Gastrocnemius medialis (tissue), 4 donors: ENCODE data around the gene NUP107. TPM values are rescaled to one million over a fixed set of nuclear protein-coding genes. Genes with fewer than 3 reads are reported as not detected.

Experiments
- ATAC-seq, 2 donors: fragments of 150-250 bp; one replicate each; pipeline ENCODE4 v1.9.1; 2016
- DNase-seq, 2 donors: peaks; one replicate each; pipeline ENCODE4 v3.0.0-alpha.2; 2019
- H3K27ac ChIP-seq, 4 donors: fragments of 200-600 bp; sonication (generic); 1 replicate in 1 of 4; 2 replicates in 3 of 4; pipeline ENCODE4 v1.5.1; 2016 to 2018; ENCODE audit warnings: mild to moderate bottlenecking in 2 of 4, moderate library complexity in 1 of 4
- H3K27me3 ChIP-seq, 3 donors: fragments of 200-600 bp; sonication (generic) in 2 of 3; 1 replicate in 1 of 3; 2 replicates in 2 of 3; pipeline versions ENCODE4 v1.5.1 to v1.6.0; 2016 to 2019; ENCODE audit warnings: mild to moderate bottlenecking in 1 of 3, moderate library complexity in 1 of 3
- H3K36me3 ChIP-seq, 2 donors: fragments of 200-600 bp; sonication (generic) in 1 of 2; one replicate each; pipeline ENCODE4 v1.5.1; 2017 to 2018
- H3K4me1 ChIP-seq, 2 donors: fragments of 200-600 bp; sonication (generic) in 1 of 2; one replicate each; pipeline ENCODE4 v1.5.1; 2016 to 2017; ENCODE audit warnings: mild to moderate bottlenecking in 2 of 2
- H3K4me3 ChIP-seq, 4 donors: fragments of 200-600 bp; sonication (generic) in 3 of 4; 1 replicate in 1 of 4; 2 replicates in 3 of 4; pipeline ENCODE4 v1.5.1; 2016 to 2019; ENCODE audit warnings: mild to moderate bottlenecking in 2 of 4
- H3K9me3 ChIP-seq, 3 donors: fragments of 200-600 bp; sonication (generic) in 2 of 3; 1 replicate in 1 of 3; 2 replicates in 2 of 3; pipeline ENCODE4 v1.5.1; 2016 to 2019
- CTCF ChIP-seq, 5 experiments: fragments of 450-650 bp in 3 of 5; fragments of 200-600 bp in 2 of 5; sonication (generic) in 2 of 5; IDR thresholded peaks in 4 of 5; conservative IDR thresholded peaks in 1 of 5; 1 replicate in 4 of 5; 2 replicates in 1 of 5; pipeline ENCODE4 v1.5.1; 2016 to 2019; ENCODE audit warnings: antibody characterized with exemption in 5 of 5, mild to moderate bottlenecking in 3 of 5, moderate library complexity in 3 of 5
- POLR2A ChIP-seq, 2 donors: fragments of 450-650 bp; IDR thresholded peaks; one replicate each; pipeline ENCODE4 v1.6.1; 2017; ENCODE audit warnings: antibody characterized with exemption in 2 of 2, mild to moderate bottlenecking in 2 of 2, moderate library complexity in 2 of 2
- in situ Hi-C, 4 donors: fragments of 200-750 bp; cut with MboI; loops; one replicate each; pipeline versions ENCODE4 v1.15.0 to v1.8.0; 2017; ENCODE audit warnings: low sequenced_read_pairs in 4 of 4
- intact Hi-C: fragments of 100-400 bp; cut with DNase I; formaldehyde crosslinking; loops from one replicate; pipeline ENCODE4 v1.15.1; 2023; ENCODE audit warnings: low total_unique reads
- total RNA-seq, 4 donors: library from RNA; depleted of rRNA; stranded (reverse); fragments of >200 nt; gene quantifications; one replicate each; pipeline versions ENCODE4 v1.1.0 to v1.2.3, GENCODE V29; 2016

Gene NUP107
- total RNA-seq, 4 donors from 2014 or later = 13.0 to 43.1 (median 25.9) TPM

- no peak for DNase-seq
- no peak for TF ChIP-seq CTCF (IDR thresholded peaks at IDR 0.05 in 4 of 5, conservative IDR thresholded peaks at IDR 0.05 in 1 of 5)
- no peak for TF ChIP-seq POLR2A (IDR thresholded peaks at IDR 0.05)
- no peaks in the 10 kb centered on the region for H3K27me3 ChIP-seq
- no peak for ATAC-seq
- H3K4me1 ChIP-seq = no peaks in the 10 kb centered on the region
- no peaks in the 10 kb centered on the region for H3K9me3 ChIP-seq
- intact Hi-C loops = no loop called here
- in situ Hi-C loops = no loop called here
- H3K27ac ChIP-seq = no peak overlapping the region
- peaks cover 0 to 15% of the 10 kb centered on the region in 2 donors for H3K36me3 ChIP-seq
- no peak overlapping the region for H3K4me3 ChIP-seq
Measured at GRCh38 chr12:68766646-68767045, 79.9 kb downstream of the NUP107 start.

- Histone ChIP-seq H3K27me3 (no peaks in the 10 kb centered on the region), H3K27ac (no peak overlapping the region), H3K4me1 (no peaks in the 10 kb centered on the region), H3K4me3 (no peak overlapping the region), H3K36me3 (peaks cover 0 to 13% of the 10 kb centered on the region in 2 donors), H3K9me3 (no peaks in the 10 kb centered on the region)
- intact Hi-C loops = no loop called here
- DNase-seq = no peak
- no peak for ATAC-seq
- TF ChIP-seq CTCF (IDR thresholded peaks at IDR 0.05 in 4 of 5, conservative IDR thresholded peaks at IDR 0.05 in 1 of 5) (no peak), POLR2A (IDR thresholded peaks at IDR 0.05) (no peak)
- in situ Hi-C loops = no loop called here
Measured at GRCh38 chr12:68767191-68767590, 80.4 kb downstream of the NUP107 start.

- in situ Hi-C loops = no loop called here
- TF ChIP-seq CTCF (IDR thresholded peaks at IDR 0.05 in 4 of 5, conservative IDR thresholded peaks at IDR 0.05 in 1 of 5) = no peak
- no peak for TF ChIP-seq POLR2A (IDR thresholded peaks at IDR 0.05)
Measured at GRCh38 chr12:68768431-68768939, 81.7 kb downstream of the NUP107 start.

GRCh38 chr12:68769941-68770340, 83.2 kb downstream of the NUP107 start:
- no peaks in the 10 kb centered on the region for H3K27me3 ChIP-seq
- DNase-seq (no peak), ATAC-seq (no peak)
- H3K4me1 ChIP-seq = no peaks in the 10 kb centered on the region
- H3K27ac ChIP-seq = no peak overlapping the region
- no peaks in the 10 kb centered on the region for H3K9me3 ChIP-seq
- in situ Hi-C loops = no loop called here
- peaks cover 0 to 6% of the 10 kb centered on the region in 2 donors for H3K36me3 ChIP-seq
- TF ChIP-seq POLR2A (IDR thresholded peaks at IDR 0.05) (no peak), CTCF (IDR thresholded peaks at IDR 0.05 in 4 of 5, conservative IDR thresholded peaks at IDR 0.05 in 1 of 5) (no peak)
- intact Hi-C loops = no loop called here
- no peak overlapping the region for H3K4me3 ChIP-seq

More at GRCh38 chr12:68768431-68768939, 81.7 kb downstream of the NUP107 start:
- Histone ChIP-seq H3K4me1 (no peaks in the 10 kb centered on the region), H3K9me3 (no peaks in the 10 kb centered on the region), H3K4me3 (no peak overlapping the region), H3K36me3 (peaks cover 0 to 13% of the 10 kb centered on the region in 2 donors), H3K27ac (no peak overlapping the region), H3K27me3 (no peaks in the 10 kb centered on the region)
- DNase-seq (no peak), ATAC-seq (no peak)
- intact Hi-C loops = no loop called here
